Keratinocyte (primary cell): Measurements from ENCODE around the gene TENM4.

Experiments used
- CTCF ChIP-seq, 3 experiments: IDR thresholded peaks in 1 of 3; conservative IDR thresholded peaks in 1 of 3; optimal IDR thresholded peaks in 1 of 3; 2 replicates in 2 of 3; 3 replicates in 1 of 3; pipeline versions ENCODE3 to v1.5.1; 2011; ENCODE audit warnings: low read length in 3 of 3, mild to moderate bottlenecking in 3 of 3, moderate library complexity in 2 of 3, control low read depth in 1 of 3, inconsistent platforms in 1 of 3; ENCODE audit not compliant: insufficient read depth in 2 of 3; ENCODE audit errors: extremely low read depth in 1 of 3
- EZH2 ChIP-seq: IDR thresholded peaks from one replicate; pipeline ENCODE4 v1.6.1; 2012; ENCODE audit warnings: inconsistent platforms, mild to moderate bottlenecking, low read length, moderate library complexity

DNA sequence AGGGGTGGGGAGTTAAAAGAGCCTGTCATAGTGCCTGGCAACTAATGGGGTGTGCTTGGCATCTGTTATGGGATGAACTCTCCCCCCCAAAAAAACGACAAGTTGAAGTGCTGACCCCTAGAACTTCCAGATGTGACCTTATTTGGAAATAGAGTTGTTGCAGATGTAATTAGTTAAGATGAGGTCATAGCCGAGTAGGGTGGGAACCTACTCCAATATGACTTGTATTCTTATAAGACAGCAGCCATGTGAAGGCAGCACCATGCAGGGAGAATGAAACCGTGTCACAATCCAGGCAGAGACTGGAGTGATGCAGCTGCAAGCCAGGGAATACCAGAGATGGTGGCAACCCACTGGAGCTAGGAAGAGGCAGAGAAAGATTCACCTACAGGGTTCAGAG is 394.5 kb downstream of the TENM4 start:
- no peak for TF ChIP-seq CTCF (optimal IDR thresholded peaks at IDR 0.05 in 1 of 3, IDR thresholded peaks at IDR 0.05 in 1 of 3, conservative IDR thresholded peaks at IDR 0.05 in 1 of 3; ENCODE audit: extremely low read depth in 1 of 3, insufficient read depth in 2 of 3, low read length in 3 of 3)
- TF ChIP-seq EZH2: no peak
